CD4-positive, alpha-beta T cell (primary cell): Measurements from ENCODE around the gene AP1M2. TPM values are rescaled to one million over a fixed set of nuclear protein-coding genes. Genes with fewer than 3 reads are reported as not detected.

Experiments used
- ATAC-seq: fragments of 200-7000 bp; cut with Tn5 transposase; one replicate; pipeline ENCODE4 v1.10.0; 2022; ENCODE audit warnings: mild to moderate bottlenecking; ENCODE audit not compliant: poor library complexity
- CTCF ChIA-PET: fragments of 350-600 bp; sonication (Branson Sonifier 250); formaldehyde crosslinking; loops from one replicate; lab custom pipeline; 2021; ENCODE audit warnings: antibody characterized with exemption, inconsistent platforms; lab: Charles Lee
- POLR2A ChIA-PET: fragments of 350-600 bp; sonication (Branson Sonifier 250); formaldehyde crosslinking; loops from one replicate; lab custom pipeline; 2021; ENCODE audit warnings: antibody characterized with exemption, inconsistent platforms; lab: Charles Lee
- DNase-seq, 14 experiments: peaks; one replicate each; pipeline ENCODE4 v3.0.0-alpha.2; 2013 to 2020; ENCODE audit warnings: mixed read lengths in 2 of 14
- H3K27ac ChIP-seq, 2 donors: one replicate each; pipeline versions ENCODE4 v1.5.1 to v1.7.0; 2013; ENCODE audit warnings: low read length in 2 of 2, low read depth in 1 of 2, mild to moderate bottlenecking in 1 of 2
- H3K27me3 ChIP-seq, 2 experiments: 1 replicate in 1 of 2; 2 replicates in 1 of 2; pipeline versions ENCODE4 v1.6.1 to v1.7.0; 2013; ENCODE audit warnings: low read length in 2 of 2, control low read depth in 1 of 2, mild to moderate bottlenecking in 1 of 2, moderate library complexity in 1 of 2; ENCODE audit not compliant: insufficient read depth in 2 of 2, control insufficient read depth in 1 of 2
- H3K36me3 ChIP-seq: one replicate; pipeline ENCODE4 v1.6.1; 2013; ENCODE audit warnings: low read length, control low read depth; ENCODE audit not compliant: insufficient read depth
- H3K4me1 ChIP-seq: one replicate; pipeline ENCODE4 v1.6.1; 2013; ENCODE audit warnings: low read length, control low read depth; ENCODE audit not compliant: insufficient read depth
- H3K4me3 ChIP-seq: one replicate; pipeline ENCODE4 v1.5.1; 2013; ENCODE audit warnings: mild to moderate bottlenecking, low read length, moderate library complexity
- H3K9me3 ChIP-seq, 2 experiments: 1 replicate in 1 of 2; 2 replicates in 1 of 2; pipeline versions ENCODE4 v1.6.1 to v1.7.0; 2013; ENCODE audit warnings: low read length in 2 of 2, mild to moderate bottlenecking in 2 of 2, control low read depth in 1 of 2, moderate library complexity in 1 of 2; ENCODE audit not compliant: control insufficient read depth in 1 of 2, insufficient read depth in 1 of 2
- H3K27ac Mint-ChIP-seq: one replicate; pipeline ENCODE4 v1.8.0; 2020; ENCODE audit warnings: mixed read lengths
- H3K27me3 Mint-ChIP-seq: one replicate; pipeline ENCODE4 v1.8.0; 2021; ENCODE audit warnings: mixed read lengths
- H3K36me3 Mint-ChIP-seq: one replicate; pipeline ENCODE4 v1.8.0; 2021; ENCODE audit warnings: low read depth, mixed read lengths
- H3K4me1 Mint-ChIP-seq: one replicate; pipeline ENCODE4 v1.8.0; 2021; ENCODE audit warnings: low read depth, mixed read lengths
- H3K4me3 Mint-ChIP-seq: one replicate; pipeline ENCODE4 v1.8.0; 2020; ENCODE audit warnings: mild to moderate bottlenecking, mixed read lengths
- H3K9me3 Mint-ChIP-seq: one replicate; pipeline ENCODE4 v1.8.0; 2020; ENCODE audit warnings: mixed read lengths
- intact Hi-C, 2 experiments: fragments of 100-400 bp; cut with DNase I in 1 of 2; cut with micrococcal nuclease in 1 of 2; formaldehyde crosslinking; loops; one replicate each; pipeline versions ENCODE4 v1.15.1 to v1.9.0; 2023 to 2025; cut with DNase I, micrococcal nuclease
- total RNA-seq, 174 experiments: library from RNA in 2 of 174; stranded (reverse) in 2 of 174; gene quantifications; one replicate each; pipeline ENCODE4 v1.2.3 and lab custom pipeline; 2021 to 2026
- TF ChIP-seq, protein P1 (sequence below): fragments of 200-600 bp; IDR thresholded peaks from one replicate; pipeline ENCODE4 v1.8.0; 2022; ENCODE audit warnings: antibody characterized with exemption, mild to moderate bottlenecking

Gene AP1M2
- total RNA-seq, 2 experiments from 2014 or later = 0.77 TPM; not detected in 1

DNA sequence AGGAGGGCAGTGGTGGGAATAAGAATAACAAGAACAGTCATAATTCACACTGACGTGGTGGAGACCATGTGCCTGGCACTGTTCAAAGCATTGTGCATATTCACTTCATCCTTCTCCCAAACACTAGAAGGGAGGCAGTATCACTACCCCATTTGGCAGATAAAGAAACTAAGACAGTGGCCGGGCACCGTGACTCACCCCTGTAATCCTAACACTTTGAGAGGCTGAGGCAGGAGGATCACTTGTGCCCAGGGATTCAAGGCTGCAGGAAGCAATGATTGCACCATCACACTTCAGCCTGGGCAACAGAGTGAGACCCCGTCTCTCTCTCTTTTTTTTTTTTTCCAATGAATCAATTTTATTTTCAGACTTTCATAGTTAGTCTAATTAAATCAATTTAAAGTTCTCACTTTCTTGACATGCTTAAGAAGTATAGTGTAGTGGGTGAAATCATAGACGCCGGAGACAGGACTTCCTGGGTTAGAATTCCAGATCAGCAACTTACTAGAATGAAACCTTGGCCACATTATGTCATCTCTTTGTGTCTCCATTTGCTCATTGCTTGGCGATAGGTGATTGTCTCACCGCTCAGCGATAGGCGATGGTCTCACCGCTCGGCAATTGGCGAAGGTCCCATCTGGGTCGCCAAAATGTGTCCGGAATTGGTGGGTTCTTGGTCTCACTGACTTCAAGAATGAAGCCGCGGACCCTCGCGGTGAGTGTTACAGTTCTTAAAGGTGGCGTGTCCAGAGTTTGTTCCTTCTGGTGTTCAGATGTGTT, 48.7 kb downstream of the AP1M2 start:
- Mint-ChIP-seq H3K4me3 (no peak overlapping the region), H3K36me3 (no peaks in the 10 kb centered on the region), H3K9me3 (no peaks in the 10 kb centered on the region), H3K27me3 (peaks cover 14% of the 10 kb centered on the region), H3K4me1 (peaks cover 6% of the 10 kb centered on the region), H3K27ac (no peak overlapping the region)
- ChIA-PET CTCF (interaction anchor here (0.7 kb wide), 1 partner anchor 43 kb away, joined by 3 read pairs; no protein-coding TSS in a partner anchor), POLR2A (no interaction called here)
- no peak overlapping the region for H3K27ac ChIP-seq
- H3K9me3 ChIP-seq = no peaks in the 10 kb centered on the region
- H3K4me1 ChIP-seq = peaks cover 5% of the 10 kb centered on the region
- DNase-seq (no peak), ATAC-seq (no peak)
- no peak overlapping the region for H3K4me3 ChIP-seq
- peaks cover 7 to 9% of the 10 kb centered on the region in 2 experiments for H3K27me3 ChIP-seq
- intact Hi-C loops = no loop called here
- no peaks in the 10 kb centered on the region for H3K36me3 ChIP-seq
- TF ChIP-seq, protein P1, sequence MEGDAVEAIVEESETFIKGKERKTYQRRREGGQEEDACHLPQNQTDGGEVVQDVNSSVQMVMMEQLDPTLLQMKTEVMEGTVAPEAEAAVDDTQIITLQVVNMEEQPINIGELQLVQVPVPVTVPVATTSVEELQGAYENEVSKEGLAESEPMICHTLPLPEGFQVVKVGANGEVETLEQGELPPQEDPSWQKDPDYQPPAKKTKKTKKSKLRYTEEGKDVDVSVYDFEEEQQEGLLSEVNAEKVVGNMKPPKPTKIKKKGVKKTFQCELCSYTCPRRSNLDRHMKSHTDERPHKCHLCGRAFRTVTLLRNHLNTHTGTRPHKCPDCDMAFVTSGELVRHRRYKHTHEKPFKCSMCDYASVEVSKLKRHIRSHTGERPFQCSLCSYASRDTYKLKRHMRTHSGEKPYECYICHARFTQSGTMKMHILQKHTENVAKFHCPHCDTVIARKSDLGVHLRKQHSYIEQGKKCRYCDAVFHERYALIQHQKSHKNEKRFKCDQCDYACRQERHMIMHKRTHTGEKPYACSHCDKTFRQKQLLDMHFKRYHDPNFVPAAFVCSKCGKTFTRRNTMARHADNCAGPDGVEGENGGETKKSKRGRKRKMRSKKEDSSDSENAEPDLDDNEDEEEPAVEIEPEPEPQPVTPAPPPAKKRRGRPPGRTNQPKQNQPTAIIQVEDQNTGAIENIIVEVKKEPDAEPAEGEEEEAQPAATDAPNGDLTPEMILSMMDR = no peak

DNA sequence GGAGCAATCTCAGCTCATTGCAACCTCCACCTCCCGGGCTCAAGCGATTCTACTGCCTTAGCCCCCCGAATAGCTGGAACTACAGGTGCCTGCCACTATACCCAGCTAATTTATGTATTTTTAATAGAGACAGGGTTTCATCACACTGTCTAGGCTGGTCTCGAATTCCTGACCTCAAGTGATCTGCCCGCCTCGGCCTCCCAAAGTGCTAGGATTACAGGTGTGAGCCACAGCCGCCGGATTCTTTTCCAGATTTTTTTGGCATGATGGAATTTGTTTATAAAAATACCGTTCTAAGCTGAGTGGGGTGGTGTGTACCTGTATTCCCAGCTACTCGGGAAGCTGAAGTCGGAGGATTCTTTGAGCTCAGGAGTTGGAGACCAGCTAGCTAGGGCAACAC, 49.4 kb downstream of the AP1M2 start:
- H3K27ac ChIP-seq = no peak overlapping the region
- Mint-ChIP-seq H3K9me3 (no peaks in the 10 kb centered on the region), H3K4me1 (no peaks in the 10 kb centered on the region), H3K27me3 (peaks cover 14% of the 10 kb centered on the region), H3K4me3 (no peak overlapping the region), H3K27ac (no peak overlapping the region), H3K36me3 (no peaks in the 10 kb centered on the region)
- no peak overlapping the region for H3K4me3 ChIP-seq
- no peak for DNase-seq
- peaks cover 7 to 9% of the 10 kb centered on the region in 2 experiments for H3K27me3 ChIP-seq
- no peaks in the 10 kb centered on the region for H3K9me3 ChIP-seq
- H3K36me3 ChIP-seq = no peaks in the 10 kb centered on the region
- intact Hi-C loops = no loop called here
- ATAC-seq = no peak
- H3K4me1 ChIP-seq = no peaks in the 10 kb centered on the region
- POLR2A ChIA-PET = no interaction called here
- TF ChIP-seq, protein P1 = no peak
- CTCF ChIA-PET = interaction anchor here (0.7 kb wide), 1 partner anchor 43 kb away, joined by 3 read pairs; no protein-coding TSS in a partner anchor

DNA sequence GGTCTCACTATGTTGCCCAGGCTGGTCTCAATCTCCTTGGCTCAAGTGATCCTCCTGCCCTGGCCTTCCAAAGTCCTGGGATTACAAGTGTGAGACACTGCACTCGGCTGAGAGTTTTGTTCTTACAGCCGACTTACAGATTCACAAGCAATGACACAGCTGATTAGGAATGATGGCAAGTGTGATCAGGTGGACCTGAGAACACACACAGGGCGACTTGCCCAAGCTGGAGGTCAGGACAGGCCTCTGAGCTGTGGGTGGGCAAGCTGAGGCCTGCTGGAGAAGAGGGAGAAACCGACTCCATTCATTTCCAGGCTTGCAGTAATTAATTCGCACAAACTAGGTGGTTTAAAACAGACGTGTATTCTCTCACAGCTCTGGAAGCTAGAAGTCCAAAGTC, 51.5 kb downstream of the AP1M2 start:
- intact Hi-C loops = no loop called here
- Mint-ChIP-seq H3K36me3 (no peaks in the 10 kb centered on the region), H3K9me3 (no peaks in the 10 kb centered on the region), H3K27ac (no peak overlapping the region), H3K27me3 (peaks cover 17% of the 10 kb centered on the region), H3K4me3 (no peak overlapping the region), H3K4me1 (no peaks in the 10 kb centered on the region)
- ATAC-seq (no peak), DNase-seq (no peak)
- CTCF ChIA-PET = interaction anchor here (0.7 kb wide), 1 partner anchor 23 kb away, joined by 4 read pairs; no protein-coding TSS in a partner anchor
- POLR2A ChIA-PET = no interaction called here
- TF ChIP-seq, protein P1 = no peak
- Histone ChIP-seq H3K4me1 (no peaks in the 10 kb centered on the region), H3K27me3 (peaks cover 7 to 11% of the 10 kb centered on the region in 2 experiments), H3K4me3 (no peak overlapping the region), H3K27ac (no peak overlapping the region), H3K9me3 (no peaks in the 10 kb centered on the region), H3K36me3 (no peaks in the 10 kb centered on the region)
